Measurements from ENCODE around the gene GLIPR1L2.
"Not testable (repeated sequence)": the region's sequence is repeated elsewhere in the genome, so short reads cannot be mapped to it uniquely, and the experiment has no call there.

The GLIPR1L2 gene

DNA sequence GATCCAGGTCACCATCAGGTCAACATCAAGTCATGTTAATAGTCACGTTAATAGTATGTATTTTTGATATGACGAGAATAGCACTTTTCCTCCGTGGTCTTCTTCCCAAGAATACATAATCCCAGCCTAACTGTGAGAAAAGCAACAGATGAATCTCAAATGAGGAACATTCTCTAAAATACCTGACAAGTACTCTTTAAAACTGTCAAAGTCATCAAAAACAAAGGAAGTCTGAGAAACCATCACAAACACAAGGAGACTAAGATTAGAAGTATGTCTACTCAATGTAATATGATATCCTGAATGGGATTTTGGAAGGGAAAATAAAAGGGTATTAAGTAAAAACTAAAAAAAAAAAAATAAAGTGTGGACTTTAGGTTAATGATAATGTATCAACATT lies 52.8 kb downstream of the GLIPR1L2 start:
- TF ChIP-seq, protein P1, sequence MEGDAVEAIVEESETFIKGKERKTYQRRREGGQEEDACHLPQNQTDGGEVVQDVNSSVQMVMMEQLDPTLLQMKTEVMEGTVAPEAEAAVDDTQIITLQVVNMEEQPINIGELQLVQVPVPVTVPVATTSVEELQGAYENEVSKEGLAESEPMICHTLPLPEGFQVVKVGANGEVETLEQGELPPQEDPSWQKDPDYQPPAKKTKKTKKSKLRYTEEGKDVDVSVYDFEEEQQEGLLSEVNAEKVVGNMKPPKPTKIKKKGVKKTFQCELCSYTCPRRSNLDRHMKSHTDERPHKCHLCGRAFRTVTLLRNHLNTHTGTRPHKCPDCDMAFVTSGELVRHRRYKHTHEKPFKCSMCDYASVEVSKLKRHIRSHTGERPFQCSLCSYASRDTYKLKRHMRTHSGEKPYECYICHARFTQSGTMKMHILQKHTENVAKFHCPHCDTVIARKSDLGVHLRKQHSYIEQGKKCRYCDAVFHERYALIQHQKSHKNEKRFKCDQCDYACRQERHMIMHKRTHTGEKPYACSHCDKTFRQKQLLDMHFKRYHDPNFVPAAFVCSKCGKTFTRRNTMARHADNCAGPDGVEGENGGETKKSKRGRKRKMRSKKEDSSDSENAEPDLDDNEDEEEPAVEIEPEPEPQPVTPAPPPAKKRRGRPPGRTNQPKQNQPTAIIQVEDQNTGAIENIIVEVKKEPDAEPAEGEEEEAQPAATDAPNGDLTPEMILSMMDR (conservative IDR thresholded peaks at IDR 0.05), result no peak
- H3K27ac ChIP-seq, result no peak overlapping the region

DNA sequence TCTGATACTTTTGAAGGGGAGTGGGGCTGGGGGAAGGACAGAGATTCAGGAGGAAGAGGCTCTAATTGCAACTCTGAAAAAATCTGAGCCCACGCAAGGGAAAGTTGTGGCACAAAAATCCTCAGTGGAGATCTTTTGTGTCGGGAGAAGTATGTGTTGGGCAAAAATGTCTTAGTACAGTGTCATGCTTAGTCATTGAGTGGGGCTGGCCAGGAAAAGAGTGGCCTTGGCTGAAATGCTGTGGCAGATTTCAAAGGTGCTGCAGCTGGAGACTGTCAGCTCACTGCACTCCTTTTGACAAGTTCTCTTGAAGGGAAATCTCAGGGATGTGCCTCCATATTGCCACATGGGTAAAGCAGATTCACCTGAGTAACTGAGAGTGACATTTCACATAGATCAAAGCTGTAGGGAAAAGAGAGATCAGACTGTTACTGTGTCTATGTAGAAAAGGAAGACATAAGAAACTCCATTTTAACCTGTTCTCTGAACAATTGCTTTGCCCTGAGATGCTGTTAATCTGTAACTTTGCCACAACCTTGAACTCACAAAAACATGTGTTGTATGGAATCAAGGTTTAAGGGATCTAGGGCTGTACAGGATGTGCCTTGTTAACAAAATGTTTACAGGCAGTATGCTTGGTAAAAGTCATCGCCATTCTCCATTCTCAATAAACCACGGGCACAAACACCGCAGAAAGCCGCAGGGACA lies 53.7 kb downstream of the GLIPR1L2 start:
- TF ChIP-seq, protein P1 (conservative IDR thresholded peaks at IDR 0.05), result no peak
- no peak overlapping the region for H3K27ac ChIP-seq

DNA sequence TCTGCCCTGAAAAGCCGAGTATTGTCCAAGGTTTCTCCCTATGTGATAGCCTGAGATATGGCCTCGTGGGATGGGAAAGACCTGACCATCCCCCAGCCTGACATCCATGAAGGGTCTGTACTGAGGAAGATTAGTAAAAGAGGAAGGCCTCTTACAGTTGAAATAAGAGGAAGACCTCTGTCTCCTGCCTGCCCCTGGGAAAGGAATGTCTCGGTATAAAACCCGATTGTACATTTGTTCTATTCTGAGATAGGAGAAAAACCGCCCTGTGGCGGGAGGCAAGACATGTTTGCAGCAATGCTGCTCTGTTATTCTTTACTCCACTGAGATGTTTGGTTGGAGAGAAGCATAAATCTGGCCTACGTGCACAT lies 54.2 kb downstream of the GLIPR1L2 start:
- H3K27ac ChIP-seq, result not testable (repeated sequence)

DNA sequence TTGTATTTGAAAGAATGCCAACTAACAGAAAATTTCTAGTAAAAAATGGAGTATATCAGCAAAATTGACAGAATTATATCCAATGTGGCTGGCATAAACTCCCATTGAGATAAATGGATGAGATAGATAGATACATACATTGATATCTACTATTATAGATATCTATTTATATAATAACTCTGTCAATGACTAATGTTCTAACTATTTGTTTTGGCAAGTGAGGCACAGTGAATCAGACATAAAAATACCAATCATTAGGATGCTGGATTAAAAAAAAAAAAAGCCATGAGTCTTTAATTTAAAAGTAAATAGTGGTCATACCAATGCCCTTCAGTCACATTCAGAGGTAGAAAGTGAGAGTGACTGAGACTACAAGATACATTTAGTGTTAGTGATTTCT lies 56.0 kb downstream of the GLIPR1L2 start:
- TF ChIP-seq, protein P1 (conservative IDR thresholded peaks at IDR 0.05), result no peak

DNA sequence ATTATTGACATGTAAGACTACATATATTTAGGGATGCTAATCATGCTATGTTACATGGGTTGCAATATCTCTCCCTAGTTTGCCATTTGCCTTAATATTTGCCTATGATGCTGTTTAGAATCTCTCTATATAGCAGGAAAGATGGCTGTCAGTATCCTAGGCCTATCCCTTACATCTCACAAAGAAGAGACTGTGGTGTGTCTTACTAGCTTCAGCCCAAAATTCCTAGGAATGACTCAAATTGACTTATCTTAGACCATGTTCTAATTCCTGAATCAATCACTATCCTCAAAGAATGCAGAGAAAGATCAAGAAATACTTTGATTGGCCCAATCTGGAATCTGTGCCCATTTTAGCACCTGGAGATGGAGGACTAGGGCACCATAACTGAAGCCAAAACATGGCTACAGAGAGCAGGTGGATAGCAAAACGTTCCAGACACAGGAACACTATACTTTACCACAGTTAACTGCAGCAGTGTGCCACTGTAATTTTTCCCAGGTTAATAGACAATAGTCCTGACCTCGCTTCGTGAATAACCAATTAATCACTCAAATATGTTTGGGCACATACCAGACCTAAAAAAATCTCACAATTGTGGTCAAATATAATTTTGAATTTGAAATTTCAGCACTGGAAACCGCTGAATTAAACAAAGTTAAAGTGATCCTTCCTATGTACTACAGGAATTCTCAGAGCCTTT lies 57.0 kb downstream of the GLIPR1L2 start:
- no peak overlapping the region for H3K27ac ChIP-seq
- TF ChIP-seq, protein P1 (conservative IDR thresholded peaks at IDR 0.05), result no peak

More for the DNA sequence above, 56.0 kb downstream of the GLIPR1L2 start:
- no peak overlapping the region for H3K27ac ChIP-seq

DNA sequence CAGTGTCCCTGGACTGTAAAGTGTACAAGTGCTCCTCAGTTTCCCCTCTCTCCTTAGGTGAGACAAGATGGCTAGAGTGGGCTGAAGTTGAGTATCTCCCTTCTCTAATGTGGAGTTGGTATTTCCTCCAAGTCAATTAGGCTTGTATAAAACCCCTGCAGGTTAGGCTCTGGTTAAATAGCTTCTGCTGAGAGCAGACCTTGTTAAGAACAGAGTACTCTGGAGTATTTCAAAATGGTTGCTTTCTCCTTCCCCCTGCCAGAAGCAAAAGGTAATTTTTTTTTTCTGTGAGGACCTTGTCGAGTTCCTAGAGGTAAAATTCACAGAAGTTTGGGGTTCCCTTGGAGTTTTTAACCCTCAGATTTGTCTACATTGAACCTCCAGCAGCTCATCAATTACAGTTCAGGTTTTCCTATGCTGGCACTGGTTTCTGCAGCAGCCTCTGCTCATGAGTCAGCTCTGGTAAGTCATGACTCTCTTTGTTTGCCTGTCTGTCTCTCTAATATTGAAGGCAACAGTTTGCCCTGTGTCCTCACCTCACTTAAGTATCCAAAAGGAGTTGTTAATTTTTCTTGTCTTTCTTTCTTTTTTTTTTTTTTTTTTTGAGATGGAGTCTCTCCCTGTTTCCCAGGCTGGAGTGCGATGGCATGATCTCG lies 61.9 kb downstream of the GLIPR1L2 start:
- TF ChIP-seq, protein P1 (conservative IDR thresholded peaks at IDR 0.05), result no peak

DNA sequence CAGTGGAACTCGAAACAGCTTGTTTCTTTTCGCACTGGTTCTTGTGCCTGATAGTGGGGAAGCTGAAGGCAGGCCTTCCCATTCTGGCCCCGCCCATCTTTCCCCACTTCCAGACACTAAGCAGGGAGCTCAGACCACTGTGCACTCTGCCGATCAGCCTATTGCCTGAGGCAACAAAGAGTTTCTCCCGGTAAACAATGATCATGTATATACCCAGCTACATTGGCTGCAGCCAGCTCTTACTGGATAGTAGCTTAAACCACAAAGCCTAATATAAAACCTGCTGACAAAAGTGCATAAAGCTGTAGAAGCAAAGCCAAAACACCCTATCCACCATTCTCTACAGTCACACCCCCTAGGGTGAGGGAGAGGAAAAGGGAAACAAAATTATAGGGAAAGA lies 65.0 kb downstream of the GLIPR1L2 start:
- TF ChIP-seq, protein P1 (conservative IDR thresholded peaks at IDR 0.05), result no peak
- H3K27ac ChIP-seq, result no peak overlapping the region

More for the DNA sequence above, 61.9 kb downstream of the GLIPR1L2 start:
- no peak overlapping the region for H3K27ac ChIP-seq
